ENCODE data around the gene TMEM131. TPM values are rescaled to one million over a fixed set of nuclear protein-coding genes. Genes with fewer than 3 reads are reported as not detected.
A peak's percentile ranks its signal among the peaks of the same experiment; 100 is the strongest.

TMEM131 gene
- total RNA-seq, 1 donor = 43.6 TPM

GRCh38 chr2:97754690-97755346 is 240.9 kb downstream of the TMEM131 start:
- no peak for TF ChIP-seq CTCF (IDR thresholded peaks at IDR 0.05; ENCODE audit: insufficient read depth, low read depth, low read length)
- no peak for DNase-seq (ENCODE audit: low read depth)
- H3K4me3 ChIP-seq (ENCODE audit: low read depth, low read length) = no peak overlapping the region

- no peak overlapping the region for H3K4me3 ChIP-seq (ENCODE audit: low read depth, low read length)
- TF ChIP-seq CTCF (IDR thresholded peaks at IDR 0.05; ENCODE audit: insufficient read depth, low read depth, low read length) = no peak
- no peak for DNase-seq (ENCODE audit: low read depth)
Measured at GRCh38 chr2:97752342-97753334, 243.1 kb downstream of the TMEM131 start.

DNA sequence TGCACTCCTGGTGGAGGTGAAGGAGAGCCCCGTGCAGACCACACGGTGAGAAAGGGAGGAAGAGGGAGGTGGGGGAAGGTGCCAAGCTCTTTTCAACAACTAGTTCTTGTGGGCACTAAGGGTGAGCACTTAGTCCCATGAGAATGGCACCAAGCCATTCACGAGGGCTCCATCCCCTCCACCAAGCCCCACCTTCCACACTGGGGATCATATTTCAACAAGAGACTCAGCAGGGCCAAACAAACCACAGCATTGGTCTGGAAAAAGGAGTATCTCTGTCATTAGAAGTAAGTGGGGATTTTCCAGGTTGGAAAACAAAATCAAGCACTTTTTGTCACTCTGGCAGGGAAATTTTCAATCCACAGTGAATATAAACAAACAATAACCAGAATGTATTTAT is 244.0 kb downstream of the TMEM131 start:
- TF ChIP-seq CTCF (IDR thresholded peaks at IDR 0.05; ENCODE audit: insufficient read depth, low read depth, low read length) = no peak
- peak; percentile 50 for DNase-seq (ENCODE audit: low read depth)
- no peak overlapping the region for H3K4me3 ChIP-seq (ENCODE audit: low read depth, low read length)

DNA sequence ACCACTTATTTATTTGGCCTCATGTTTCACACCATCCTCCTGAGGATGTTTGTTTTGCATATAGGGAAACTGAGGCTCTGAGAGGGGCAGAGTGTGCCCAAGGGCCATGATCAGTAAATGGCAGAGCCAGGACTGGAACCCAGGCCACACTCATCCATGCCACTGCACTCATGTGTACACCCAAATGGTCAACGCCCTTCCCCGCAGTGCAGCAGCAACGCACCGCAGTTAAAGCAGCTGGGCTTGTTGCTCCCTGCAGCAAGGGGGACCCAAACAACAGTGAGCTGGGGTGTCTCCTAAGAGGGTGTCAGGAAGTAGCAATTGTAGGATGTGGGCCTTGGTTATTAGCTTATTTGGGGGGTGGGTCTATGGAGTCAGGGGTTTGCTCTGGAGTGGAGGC is 245.7 kb downstream of the TMEM131 start:
- TF ChIP-seq CTCF (IDR thresholded peaks at IDR 0.05; ENCODE audit: insufficient read depth, low read depth, low read length) = no peak
- no peak overlapping the region for H3K4me3 ChIP-seq (ENCODE audit: low read depth, low read length)
- DNase-seq (ENCODE audit: low read depth) = no peak

DNA sequence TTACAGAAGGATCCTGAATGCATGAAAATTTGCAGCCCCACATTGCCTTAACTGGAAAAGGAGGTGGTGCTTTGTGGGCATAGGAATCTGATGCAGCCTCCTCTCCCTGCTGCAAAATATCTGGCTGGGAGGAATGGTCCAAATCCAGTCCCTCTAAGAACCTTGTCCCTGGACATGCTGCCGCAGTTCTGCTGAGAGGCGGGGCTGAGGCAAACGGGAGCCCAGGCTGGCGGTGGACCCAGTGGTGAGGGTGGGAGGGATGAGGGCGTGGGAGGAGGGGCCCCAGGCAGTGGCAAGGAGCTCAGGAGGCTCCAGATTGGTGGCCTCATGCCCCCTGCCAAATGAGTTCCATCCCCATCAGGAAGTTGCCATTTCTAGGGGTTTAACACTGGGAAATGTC is 246.2 kb downstream of the TMEM131 start:
- no peak for TF ChIP-seq CTCF (IDR thresholded peaks at IDR 0.05; ENCODE audit: insufficient read depth, low read depth, low read length)
- H3K4me3 ChIP-seq (ENCODE audit: low read depth, low read length) = no peak overlapping the region
- no peak for DNase-seq (ENCODE audit: low read depth)

- DNase-seq (ENCODE audit: low read depth) = no peak
- TF ChIP-seq CTCF (IDR thresholded peaks at IDR 0.05; ENCODE audit: insufficient read depth, low read depth, low read length) = no peak
- no peak overlapping the region for H3K4me3 ChIP-seq (ENCODE audit: low read depth, low read length)
Measured at GRCh38 chr2:97747716-97748115, 248.0 kb downstream of the TMEM131 start.

Measured in fibroblast of villous mesenchyme (primary cell).